ENCODE results near the gene SLCO2B1. TPM values are rescaled to one million over a fixed set of nuclear protein-coding genes. Genes with fewer than 3 reads are reported as not detected.

The SLCO2B1 gene
- total RNA-seq, 4 donors from 2014 or later: 25.7 to 70.1 (median 33.1) TPM

- TF ChIP-seq POLR2AphosphoS5 (IDR thresholded peaks at IDR 0.05) (no peak), EP300 (IDR thresholded peaks at IDR 0.05) (no peak), POLR2A (IDR thresholded peaks at IDR 0.05) (no peak), CTCF (IDR thresholded peaks at IDR 0.05) (no peak)
- Histone ChIP-seq H3K27me3 (no peaks in the 10 kb centered on the region), H3K4me1 (peaks cover 0 to 26% (median 16%) of the 10 kb centered on the region in 3 donors), H3K36me3 (peaks cover 0 to 3% of the 10 kb centered on the region in 2 donors), H3K27ac (no peak overlapping the region), H3K4me3 (no peak overlapping the region), H3K9me3 (no peaks in the 10 kb centered on the region)
- ATAC-seq: no peak
- WGBS, 2 donors (ENCODE audit: low coverage in 1 of 2): 70 to 94% methylated on average over 4 to 6 of the region's 7 CpGs
Measured at GRCh38 chr11:75198278-75198973, 47.5 kb downstream of the SLCO2B1 start.

GRCh38 chr11:75199412-75199955, 48.6 kb downstream of the SLCO2B1 start:
- no peaks in the 10 kb centered on the region for H3K36me3 ChIP-seq
- no peaks in the 10 kb centered on the region for H3K27me3 ChIP-seq
- WGBS, 2 donors (ENCODE audit: low coverage in 1 of 2): 79% methylated on average over 2 of the region's 5 CpGs; no CpG with 5 or more reads in 1 of the 2 donors
- no peak for ATAC-seq
- H3K4me1 ChIP-seq: peaks cover 0 to 16% (median 10%) of the 10 kb centered on the region in 3 donors
- H3K4me3 ChIP-seq: no peak overlapping the region
- TF ChIP-seq POLR2A (IDR thresholded peaks at IDR 0.05): no peak
- no peak overlapping the region for H3K27ac ChIP-seq
- H3K9me3 ChIP-seq: no peaks in the 10 kb centered on the region

GRCh38 chr11:75200051-75200450, 49.1 kb downstream of the SLCO2B1 start:
- no peak for ATAC-seq

GRCh38 chr11:75200531-75200930, 49.6 kb downstream of the SLCO2B1 start:
- ATAC-seq: no peak
- WGBS, 2 donors (ENCODE audit: low coverage in 1 of 2): 80 to 90% methylated on average over 1 of the region's 2 CpGs

More at GRCh38 chr11:75200051-75200450, 49.1 kb downstream of the SLCO2B1 start:
- H3K9me3 ChIP-seq: no peaks in the 10 kb centered on the region
- H3K4me3 ChIP-seq: no peak overlapping the region
- H3K27me3 ChIP-seq: peaks cover 5% of the 10 kb centered on the region
- TF ChIP-seq EP300 (IDR thresholded peaks at IDR 0.05) (no peak), POLR2AphosphoS5 (IDR thresholded peaks at IDR 0.05) (no peak), CTCF (IDR thresholded peaks at IDR 0.05) (no peak), POLR2A (IDR thresholded peaks at IDR 0.05) (no peak)
- H3K36me3 ChIP-seq: no peaks in the 10 kb centered on the region
- H3K4me1 ChIP-seq: peaks cover 0 to 10% (median 4%) of the 10 kb centered on the region in 3 donors
- H3K27ac ChIP-seq: no peak overlapping the region
- WGBS, 2 donors (ENCODE audit: low coverage in 1 of 2): 33% methylated on average over 1 of the region's 10 CpGs; no CpG with 5 or more reads in 1 of the 2 donors

GRCh38 chr11:75201771-75202170, 50.9 kb downstream of the SLCO2B1 start:
- H3K36me3 ChIP-seq: no peaks in the 10 kb centered on the region
- H3K9me3 ChIP-seq: no peaks in the 10 kb centered on the region
- H3K4me1 ChIP-seq: no peaks in the 10 kb centered on the region
- WGBS, 2 donors (ENCODE audit: low coverage in 1 of 2): 56 to 64% methylated on average over 1 to 3 of the region's 3 CpGs
- no peak for ATAC-seq
- H3K27me3 ChIP-seq: peaks cover 10% of the 10 kb centered on the region
- no peak overlapping the region for H3K4me3 ChIP-seq
- TF ChIP-seq EP300 (IDR thresholded peaks at IDR 0.05) (no peak), CTCF (IDR thresholded peaks at IDR 0.05) (no peak), POLR2AphosphoS5 (IDR thresholded peaks at IDR 0.05) (no peak), POLR2A (IDR thresholded peaks at IDR 0.05) (no peak)
- H3K27ac ChIP-seq: no peak overlapping the region

More at GRCh38 chr11:75200531-75200930, 49.6 kb downstream of the SLCO2B1 start:
- no peaks in the 10 kb centered on the region for H3K36me3 ChIP-seq
- no peak for TF ChIP-seq CTCF (IDR thresholded peaks at IDR 0.05)
- TF ChIP-seq POLR2AphosphoS5 (IDR thresholded peaks at IDR 0.05): no peak
- no peak for TF ChIP-seq POLR2A (IDR thresholded peaks at IDR 0.05)
- TF ChIP-seq EP300 (IDR thresholded peaks at IDR 0.05): no peak
- peaks cover 10% of the 10 kb centered on the region for H3K27me3 ChIP-seq
- no peaks in the 10 kb centered on the region for H3K9me3 ChIP-seq
- H3K27ac ChIP-seq: no peak overlapping the region
- H3K4me3 ChIP-seq: no peak overlapping the region
- peaks cover 0 to 6% (median 0%) of the 10 kb centered on the region in 3 donors for H3K4me1 ChIP-seq

Measured in gastroesophageal sphincter (tissue), 4 donors.